KG1 (cell line): ENCODE measurements around the gene RIC1.
"Not testable (repeated sequence)": the region's sequence is repeated elsewhere in the genome, so short reads cannot be mapped to it uniquely, and the experiment has no call there.

Source experiments
- DNase-seq: peaks from one replicate; lab custom pipeline; 2025; lab: John Stamatoyannopoulos, UW

The RIC1 gene, protein sequence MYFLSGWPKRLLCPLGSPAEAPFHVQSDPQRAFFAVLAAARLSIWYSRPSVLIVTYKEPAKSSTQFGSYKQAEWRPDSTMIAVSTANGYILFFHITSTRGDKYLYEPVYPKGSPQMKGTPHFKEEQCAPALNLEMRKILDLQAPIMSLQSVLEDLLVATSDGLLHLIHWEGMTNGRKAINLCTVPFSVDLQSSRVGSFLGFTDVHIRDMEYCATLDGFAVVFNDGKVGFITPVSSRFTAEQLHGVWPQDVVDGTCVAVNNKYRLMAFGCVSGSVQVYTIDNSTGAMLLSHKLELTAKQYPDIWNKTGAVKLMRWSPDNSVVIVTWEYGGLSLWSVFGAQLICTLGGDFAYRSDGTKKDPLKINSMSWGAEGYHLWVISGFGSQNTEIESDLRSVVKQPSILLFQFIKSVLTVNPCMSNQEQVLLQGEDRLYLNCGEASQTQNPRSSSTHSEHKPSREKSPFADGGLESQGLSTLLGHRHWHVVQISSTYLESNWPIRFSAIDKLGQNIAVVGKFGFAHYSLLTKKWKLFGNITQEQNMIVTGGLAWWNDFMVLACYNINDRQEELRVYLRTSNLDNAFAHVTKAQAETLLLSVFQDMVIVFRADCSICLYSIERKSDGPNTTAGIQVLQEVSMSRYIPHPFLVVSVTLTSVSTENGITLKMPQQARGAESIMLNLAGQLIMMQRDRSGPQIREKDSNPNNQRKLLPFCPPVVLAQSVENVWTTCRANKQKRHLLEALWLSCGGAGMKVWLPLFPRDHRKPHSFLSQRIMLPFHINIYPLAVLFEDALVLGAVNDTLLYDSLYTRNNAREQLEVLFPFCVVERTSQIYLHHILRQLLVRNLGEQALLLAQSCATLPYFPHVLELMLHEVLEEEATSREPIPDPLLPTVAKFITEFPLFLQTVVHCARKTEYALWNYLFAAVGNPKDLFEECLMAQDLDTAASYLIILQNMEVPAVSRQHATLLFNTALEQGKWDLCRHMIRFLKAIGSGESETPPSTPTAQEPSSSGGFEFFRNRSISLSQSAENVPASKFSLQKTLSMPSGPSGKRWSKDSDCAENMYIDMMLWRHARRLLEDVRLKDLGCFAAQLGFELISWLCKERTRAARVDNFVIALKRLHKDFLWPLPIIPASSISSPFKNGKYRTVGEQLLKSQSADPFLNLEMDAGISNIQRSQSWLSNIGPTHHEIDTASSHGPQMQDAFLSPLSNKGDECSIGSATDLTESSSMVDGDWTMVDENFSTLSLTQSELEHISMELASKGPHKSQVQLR (N-terminal part only)

DNA sequence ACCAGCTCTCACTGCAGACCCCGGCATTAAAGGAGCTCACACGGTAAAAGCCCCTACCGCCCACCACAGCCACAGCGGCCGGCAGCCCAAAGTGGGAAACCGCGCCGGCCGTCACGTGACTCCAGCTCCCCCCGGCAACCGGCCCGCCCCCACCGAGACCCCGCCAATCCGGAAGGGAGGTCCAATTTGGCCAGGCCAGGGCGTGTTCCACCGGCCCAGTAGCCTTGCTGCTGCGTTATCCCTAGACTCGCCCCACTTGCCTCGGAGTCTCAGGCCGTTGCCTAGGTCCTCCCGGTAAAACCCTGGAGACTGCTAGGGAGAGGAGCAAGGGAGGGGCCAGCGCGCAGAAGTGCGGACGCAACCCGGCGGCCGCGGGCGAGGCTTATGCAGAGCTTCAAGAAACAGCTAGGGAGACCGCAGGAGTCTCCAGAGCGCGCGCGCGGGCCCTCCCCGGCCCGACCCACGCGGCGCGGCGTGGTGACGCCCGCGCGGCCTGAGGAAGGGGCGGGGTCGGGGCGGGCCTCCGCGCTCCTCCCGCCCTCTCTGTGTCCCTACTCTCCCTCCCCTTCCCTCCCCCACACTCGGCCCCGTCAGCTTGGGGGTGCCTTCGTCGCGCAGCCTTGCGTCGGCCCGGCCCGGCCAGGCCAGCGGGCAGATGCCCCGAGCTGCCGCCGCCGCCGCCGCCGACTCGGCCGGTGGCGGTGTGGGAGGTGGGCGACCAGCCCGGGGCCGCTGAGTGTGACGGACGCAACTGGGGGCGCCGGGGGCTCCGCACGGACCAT, at the start of gene RIC1:
Gene RIC1, plus strand, starts transcription at position 578 of the 782 bp plus-strand sequence. Its CDS starts 203 bp downstream, at position 781.
- peak; percentile 92 for DNase-seq

DNA sequence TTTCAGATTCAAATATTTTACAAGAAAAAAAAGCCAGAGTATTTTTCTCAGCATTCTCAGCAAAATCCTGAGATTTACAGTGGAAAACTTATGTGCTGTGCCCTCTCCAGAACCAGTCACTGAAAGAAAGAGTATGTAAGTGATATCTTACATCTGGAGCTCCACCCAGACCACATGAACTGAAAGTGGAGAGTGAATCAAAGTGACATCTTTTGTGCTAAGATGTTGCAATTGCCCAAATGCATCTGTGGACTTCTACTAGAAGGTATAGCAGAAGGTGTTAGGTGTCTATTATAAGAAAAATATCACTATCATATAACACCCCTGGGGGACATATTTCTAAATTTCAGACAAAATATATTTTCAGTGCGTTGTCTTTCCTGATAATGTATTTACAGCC, 49.0 kb upstream of the RIC1 start:
- no peak for DNase-seq

DNA sequence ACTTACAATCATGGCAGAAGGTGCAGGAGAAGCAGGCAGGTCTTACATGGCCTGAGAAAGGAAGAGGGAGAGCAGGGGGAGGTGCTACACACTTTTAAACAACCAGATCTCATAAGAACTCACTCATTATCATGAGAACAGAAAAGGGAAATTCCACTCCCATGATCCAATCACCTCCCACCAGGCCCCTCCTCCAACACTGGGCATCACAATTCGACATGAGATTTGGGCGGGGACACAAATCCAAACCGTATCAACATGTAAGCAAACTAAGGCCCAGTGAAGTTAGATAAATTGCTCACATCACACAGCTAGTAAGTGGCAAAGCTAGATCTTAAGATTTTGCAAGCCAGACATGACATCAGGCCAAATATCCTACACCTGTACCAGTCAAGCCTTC, 48.3 kb upstream of the RIC1 start:
- DNase-seq: no peak

DNA sequence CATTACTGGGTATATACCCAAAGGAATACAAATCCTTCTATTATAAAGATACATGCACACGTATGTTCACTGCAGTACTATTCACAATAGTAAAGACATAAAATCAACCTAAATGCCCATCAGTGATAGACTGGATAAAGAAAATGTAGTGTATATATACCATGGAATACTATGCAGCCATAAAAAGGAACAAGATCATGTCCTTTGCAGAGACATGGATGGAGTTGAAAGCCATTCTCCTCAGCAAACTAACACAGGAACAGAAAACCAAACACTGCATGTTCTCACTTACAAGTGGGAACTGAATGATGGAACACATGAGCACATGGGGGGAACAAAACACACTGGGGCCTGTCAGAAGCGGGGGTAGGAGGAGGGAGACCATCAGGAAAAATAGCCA, 47.2 kb upstream of the RIC1 start:
- DNase-seq: not testable (repeated sequence)

DNA sequence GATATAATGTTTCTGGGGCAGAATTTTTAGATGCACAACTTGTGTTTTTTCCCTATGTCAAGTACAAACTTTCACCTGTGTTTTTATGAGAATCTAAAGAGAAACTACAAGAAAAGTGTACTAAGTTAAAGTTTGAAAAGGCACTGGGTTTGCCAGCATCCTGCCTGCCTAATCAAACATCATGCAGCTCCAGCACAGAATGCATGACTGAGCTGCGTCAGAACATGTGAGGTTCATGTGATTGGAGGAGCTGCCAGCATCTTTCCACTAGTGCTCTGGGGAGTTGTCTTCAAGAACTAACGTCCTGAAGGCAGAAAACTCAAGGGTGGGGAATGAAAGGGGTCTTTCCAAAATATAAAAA, 46.1 kb upstream of the RIC1 start:
- no peak for DNase-seq

DNA sequence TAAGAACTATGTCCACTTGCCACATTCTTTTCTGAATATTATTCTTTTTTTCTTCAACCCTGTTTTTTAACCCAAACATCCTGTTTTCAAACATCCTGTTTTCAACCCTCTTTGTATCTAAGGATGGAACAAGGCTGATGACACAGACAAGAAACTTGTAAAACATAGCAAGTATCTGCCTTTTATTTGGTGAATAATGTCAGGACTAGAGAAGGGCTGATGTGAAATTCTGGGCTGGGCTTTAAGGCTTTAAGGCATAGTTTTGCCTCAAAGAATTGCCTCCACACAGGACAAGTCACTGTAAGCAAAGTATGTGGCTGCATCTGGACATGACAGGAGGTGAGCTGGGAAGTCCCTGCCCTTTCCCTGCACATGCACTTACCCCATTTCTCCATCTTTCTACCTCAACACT, 42.5 kb upstream of the RIC1 start:
- DNase-seq: no peak

DNA sequence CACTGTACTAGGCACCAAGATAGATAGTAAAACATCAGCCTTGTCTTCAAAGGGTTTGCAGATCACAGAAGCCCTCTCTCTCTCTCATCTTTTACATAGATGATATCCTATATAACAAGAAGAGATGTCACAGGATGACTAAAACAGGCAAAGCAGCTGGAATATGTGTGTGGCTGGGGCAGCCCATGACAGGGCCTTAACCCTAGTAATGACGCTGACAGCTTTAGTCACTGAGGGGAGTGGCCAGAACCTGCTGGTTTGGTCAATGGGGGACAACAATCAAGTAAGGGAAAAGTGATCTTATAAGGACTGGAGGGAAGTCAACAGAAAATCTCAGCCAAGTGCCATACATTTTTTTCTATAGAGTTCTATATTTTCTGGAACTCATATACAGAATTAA, 41.9 kb upstream of the RIC1 start:
- DNase-seq: no peak

DNA sequence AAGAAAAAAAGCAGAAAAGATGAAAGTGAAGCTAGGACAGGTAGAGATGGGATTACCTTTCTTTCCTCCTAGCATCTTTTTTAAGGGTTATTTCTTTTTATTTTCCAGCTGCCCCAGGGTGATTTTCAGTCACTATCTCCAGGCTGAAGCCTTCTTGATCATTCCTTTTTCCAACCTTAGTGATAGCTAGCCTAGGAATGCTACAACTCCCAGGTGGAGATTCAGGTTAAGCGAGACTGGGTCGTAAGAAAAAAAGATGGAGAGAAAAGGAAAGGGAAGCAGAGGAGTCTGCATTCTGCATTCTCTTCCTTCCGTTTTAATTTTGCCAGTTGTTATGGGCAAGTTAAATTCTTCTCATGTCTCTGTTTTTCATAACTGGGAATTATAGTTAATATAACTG, 36.7 kb upstream of the RIC1 start:
- no peak for DNase-seq

DNA sequence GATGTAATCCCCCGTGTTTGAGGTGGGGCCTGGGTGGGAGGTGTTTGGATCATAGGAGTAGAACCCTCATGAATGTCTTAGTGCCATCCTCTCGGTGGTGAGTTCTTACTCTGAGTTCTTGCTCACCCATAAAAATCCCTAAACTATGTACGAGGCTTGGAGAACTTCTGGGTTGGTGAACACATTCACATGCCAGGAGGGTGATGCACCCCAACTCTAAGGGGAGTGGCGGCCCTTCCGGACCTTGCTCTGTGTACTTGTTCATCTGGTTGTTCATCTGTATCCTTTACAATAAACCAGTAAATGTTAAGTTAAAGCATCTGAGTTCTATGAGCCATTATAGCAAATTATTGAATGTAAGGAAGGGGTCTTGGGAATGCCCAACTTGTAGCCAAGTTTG, 36.0 kb upstream of the RIC1 start:
- DNase-seq: no peak

DNA sequence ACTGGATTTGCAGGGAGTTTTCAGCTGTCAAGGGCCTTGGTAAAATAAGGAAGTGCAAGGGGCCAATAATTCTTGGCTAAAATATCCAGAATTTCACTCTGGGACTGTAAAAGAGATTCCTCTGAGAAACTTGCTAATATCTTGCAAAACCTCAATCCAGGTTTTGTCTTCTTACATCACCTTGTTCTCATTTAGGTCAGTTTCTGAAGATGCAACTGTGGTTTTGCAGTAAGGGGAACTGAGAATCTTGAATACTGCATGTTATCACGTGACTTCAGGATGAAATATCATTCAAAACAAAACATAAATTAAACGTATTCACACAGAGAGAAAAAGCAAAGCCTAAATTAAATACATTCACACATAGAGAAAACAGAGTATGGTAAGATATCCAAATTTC, 35.0 kb upstream of the RIC1 start:
- no peak for DNase-seq

DNA sequence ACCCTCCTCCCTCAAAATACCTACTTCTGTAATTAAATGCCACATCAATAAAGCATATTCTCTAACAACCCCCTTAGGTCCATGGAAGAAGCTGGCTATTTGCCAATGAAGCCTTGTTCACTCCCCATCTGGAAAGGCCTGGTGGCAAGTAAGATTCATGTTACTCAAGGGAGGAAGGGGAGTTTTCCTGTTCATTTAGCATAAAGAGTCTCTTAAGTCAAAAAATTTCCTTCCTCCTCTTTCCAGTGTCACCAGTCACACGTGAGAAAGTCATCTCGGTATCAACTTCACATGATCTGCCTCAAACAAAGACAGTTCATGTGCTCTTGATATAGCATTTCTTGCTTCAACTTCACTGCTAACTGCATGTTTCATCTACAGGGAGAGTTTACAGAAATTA, 32.7 kb upstream of the RIC1 start:
- no peak for DNase-seq

DNA sequence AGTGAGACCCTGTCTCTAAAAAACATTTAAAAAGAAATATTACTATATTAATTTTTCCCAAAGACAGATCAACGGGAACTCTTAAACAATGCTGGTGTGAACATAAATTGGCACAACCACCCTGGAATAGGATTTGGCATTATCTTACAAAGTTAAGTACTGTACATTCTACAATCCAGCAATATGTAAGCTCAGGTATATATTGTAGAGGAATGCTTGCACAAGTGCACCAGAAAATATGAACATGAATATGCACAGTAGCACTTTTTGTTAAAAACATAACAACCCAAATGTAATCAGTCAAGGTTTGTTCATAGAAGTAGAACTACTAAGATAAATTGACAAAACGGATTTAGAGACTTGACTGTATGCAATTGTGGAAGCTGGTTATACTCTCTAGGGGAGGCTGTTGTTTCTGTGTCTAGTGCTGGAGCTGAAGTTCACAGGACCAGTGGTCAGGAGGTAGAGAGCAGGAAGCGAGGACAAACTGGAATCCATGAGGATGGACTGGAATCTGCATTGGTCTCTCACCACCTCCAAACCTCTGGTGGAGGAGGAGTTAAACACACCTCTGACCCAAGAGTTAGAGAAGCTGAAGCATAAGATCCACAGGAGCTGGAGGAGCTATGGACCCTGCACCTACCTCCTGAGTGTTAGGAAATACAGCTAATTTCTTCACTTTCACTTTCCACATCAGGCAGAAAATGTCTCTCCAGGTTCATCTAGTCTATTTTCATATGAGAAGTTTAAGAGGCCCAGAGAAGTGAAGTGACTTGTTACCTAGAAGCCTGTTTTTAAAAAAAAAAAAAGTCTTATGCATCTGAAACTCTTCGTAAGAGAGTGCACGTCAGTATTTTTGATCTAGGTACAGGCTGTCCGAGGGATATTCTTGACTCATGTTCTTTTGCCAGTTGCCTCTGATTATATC, 20.3 kb upstream of the RIC1 start:
- peak; percentile 42 for DNase-seq

DNA sequence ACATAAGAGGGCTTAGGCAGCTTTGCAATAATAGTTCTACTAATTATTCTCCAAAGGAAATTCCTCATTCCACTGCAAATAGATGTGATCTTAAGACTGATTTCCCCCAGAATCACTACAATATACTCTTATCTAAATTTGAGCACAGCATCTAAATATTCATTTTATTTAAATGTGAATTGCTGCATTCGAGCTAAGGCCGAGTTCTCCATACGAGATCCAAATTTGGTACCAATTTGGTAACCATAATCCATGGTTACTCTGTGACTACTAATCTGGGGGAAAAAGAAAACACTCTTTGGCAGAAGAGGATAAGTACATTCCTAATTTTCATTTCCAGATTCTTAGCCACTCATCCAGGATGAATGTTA, 19.7 kb upstream of the RIC1 start:
- DNase-seq: no peak

DNA sequence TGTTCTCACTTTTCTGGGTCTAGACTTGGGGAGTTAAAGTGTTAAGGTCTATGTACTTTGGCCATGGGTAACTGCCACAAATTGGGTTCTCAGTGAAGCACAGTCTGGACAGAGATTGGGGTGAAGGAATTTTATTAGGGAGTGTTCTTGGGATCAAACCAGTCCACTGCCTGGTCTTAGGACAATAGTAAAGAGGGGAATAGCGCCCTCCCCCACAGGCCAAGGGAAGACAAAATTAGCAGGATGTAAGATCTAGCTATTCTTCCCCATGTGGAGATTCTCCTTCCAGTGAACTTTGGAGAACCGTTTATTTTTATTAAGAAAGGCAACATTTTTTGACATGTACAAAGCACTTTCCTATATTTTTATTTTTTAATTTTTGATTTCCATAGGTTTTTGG, 18.4 kb upstream of the RIC1 start:
- DNase-seq: no peak

DNA sequence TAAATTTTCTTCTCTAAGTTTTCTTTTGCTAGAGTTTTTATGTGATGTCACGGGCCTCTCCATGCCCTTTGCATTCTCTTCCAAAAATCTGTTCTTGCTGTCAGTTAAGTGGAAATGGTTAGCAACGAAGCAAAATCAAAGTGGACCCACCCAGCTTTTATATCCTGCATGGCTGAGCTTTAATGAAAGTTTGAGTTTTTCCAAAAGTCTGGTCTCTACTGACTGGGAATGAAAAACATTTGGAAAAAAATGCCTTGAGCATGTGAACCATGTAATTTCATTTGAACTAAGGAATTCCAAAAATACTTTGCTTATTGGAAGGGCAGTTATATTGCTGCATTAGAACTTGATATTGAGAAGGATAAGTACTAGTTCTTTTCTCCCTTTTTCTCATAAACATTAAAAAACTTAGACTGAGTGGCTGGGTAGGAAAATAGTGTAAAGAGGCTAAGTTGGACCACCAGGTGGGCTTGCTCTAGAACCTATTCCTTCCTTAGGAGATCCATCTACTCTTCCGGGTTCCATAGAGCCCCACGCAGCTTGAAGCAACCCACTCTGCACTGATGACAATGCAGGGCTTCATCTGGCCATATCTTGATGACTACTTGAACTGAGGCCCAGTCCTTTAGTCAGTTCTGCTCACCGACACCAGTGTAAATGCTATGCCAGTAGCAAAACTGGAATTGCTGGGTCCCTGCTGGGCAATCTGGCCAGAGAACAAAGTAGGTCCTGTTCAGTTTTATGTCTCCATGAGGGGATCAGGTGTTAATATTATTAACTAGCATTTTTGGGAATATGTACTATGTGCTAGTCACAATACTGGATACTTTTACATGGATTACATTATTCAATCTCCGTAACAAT, 17.4 kb upstream of the RIC1 start:
- no peak for DNase-seq

DNA sequence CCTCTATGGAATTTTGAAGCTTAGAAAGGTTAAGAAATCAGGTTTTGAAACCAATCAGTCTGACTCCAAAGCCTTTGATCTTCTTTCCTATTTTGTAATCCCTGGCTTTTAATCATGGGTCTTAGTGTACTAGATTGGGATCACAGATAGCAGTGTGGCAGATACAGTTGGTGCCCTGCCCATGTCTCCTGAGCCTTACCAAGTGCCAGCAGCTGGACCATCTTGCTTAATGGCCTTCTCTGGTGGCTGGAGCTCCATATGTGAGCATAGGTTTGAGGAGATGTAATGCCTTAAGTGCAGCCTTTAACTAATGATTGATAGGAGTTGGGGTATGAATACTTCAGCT, 16.7 kb upstream of the RIC1 start:
- DNase-seq: no peak

DNA sequence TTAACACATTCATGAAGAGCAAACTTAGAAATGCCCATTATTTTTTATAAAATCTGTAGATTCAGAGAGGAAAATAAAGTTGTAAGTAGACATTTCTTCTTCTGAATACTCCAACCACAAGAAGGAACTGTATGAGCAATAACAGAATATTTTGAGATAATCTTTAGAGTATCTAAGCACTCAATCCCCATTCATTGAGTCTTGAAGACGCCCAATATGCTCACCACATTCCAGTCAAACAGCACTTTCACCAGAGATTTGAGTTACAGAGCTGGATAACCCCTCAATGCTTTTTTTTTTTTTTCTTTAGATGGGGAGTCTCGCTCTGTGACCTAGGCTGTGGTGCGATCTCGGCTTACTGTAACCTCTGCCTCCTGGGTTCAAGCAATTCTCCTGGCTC, 14.7 kb upstream of the RIC1 start:
- DNase-seq: no peak

DNA sequence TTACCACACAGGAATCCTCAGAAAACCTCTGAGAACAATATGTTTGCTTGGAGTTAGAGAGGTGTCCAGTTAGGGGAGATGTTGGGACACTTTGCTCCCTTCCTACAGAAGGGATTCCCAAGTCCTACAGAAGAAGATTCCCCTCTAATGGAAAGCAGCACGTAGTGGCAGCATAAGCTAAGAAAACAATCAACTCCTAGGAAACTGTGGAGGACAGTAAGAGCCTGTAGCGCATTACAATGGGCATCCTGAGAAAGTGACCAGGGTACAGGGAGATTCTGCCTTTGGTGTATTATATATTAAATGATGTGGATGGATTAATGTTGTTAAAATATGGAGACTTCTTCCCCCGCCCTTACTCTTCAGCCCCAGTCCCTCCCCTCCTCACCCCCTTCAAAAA, 13.9 kb upstream of the RIC1 start:
- DNase-seq: no peak

DNA sequence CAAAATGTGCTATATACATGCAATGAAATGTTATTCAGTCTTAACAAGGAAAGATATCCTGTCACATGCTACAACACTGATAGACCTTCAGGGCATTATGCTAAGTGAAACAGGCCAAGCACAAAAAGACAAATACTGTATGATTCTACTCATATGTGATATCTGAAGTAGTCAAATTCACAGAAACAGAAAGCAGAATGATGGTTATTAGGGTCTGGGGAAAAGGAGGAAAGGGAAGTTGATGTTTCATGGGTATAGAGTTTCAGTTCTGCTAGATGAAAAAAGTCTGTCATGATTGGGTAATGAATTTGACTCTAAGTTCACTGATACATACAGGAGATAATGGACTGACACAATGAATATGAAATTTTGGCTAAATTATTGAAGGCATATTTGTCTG, 11.2 kb upstream of the RIC1 start:
- no peak for DNase-seq

DNA sequence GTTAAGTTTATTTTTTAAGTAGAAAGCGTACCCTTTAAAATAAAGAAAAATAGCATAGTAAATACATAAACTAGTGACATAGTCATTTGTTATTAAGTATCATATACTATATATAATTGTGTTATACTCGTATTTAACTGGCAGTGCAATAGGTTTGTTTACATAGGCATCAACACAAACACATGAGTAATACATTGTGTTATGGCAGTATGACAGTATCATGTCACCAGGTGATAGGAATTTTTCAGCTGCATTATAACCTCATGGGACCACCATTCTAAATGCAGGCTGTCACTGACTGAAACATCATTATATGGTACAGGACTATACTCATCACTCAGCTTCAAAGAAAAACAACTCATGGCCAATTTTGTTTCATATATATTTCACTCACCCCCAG, 8.4 kb upstream of the RIC1 start:
- DNase-seq: no peak
